PC-3 (cell line): ENCODE measurements around the gene GPR132.

Source experiments
- CTCF ChIP-seq: fragments of 300-600 bp; sonication (generic); conservative IDR thresholded peaks from 2 replicates; pipeline ENCODE4 v1.5.1; 2017; ENCODE audit warnings: antibody characterized with exemption, low read depth, mild to moderate bottlenecking, low read length
- EZH2 ChIP-seq: fragments of 300-600 bp; sonication (generic); IDR thresholded peaks from one replicate; pipeline ENCODE4 v1.6.1; 2017; ENCODE audit warnings: antibody characterized with exemption, mild to moderate bottlenecking, low read length; ENCODE audit not compliant: unreplicated experiment

GRCh38 chr14:105014631-105015030, 50.6 kb downstream of the GPR132 start:
- TF ChIP-seq CTCF, result no peak
- TF ChIP-seq EZH2, result no peak
